ENCODE measurements around the gene MAEA.

MAEA gene

GRCh38 chr4:1260418-1261106 lies 29.1 kb upstream of the MAEA start:
- TF ChIP-seq CTCF (conservative IDR thresholded peaks at IDR 0.05; ENCODE audit: low read depth, low read length) = no peak
- H3K4me3 ChIP-seq (ENCODE audit: low read length) = no peak overlapping the region
- DNase-seq (ENCODE audit: low read depth) = no peak

GRCh38 chr4:1261107-1261928 lies 28.4 kb upstream of the MAEA start:
- H3K4me3 ChIP-seq (ENCODE audit: low read length) = no peak overlapping the region
- no peak for TF ChIP-seq CTCF (conservative IDR thresholded peaks at IDR 0.05; ENCODE audit: low read depth, low read length)
- no peak for DNase-seq (ENCODE audit: low read depth)

GRCh38 chr4:1264942-1265341 lies 24.7 kb upstream of the MAEA start:
- TF ChIP-seq CTCF (conservative IDR thresholded peaks at IDR 0.05; ENCODE audit: low read depth, low read length) = no peak
- H3K4me3 ChIP-seq (ENCODE audit: low read length) = no peak overlapping the region
- no peak for DNase-seq (ENCODE audit: low read depth)

- H3K4me3 ChIP-seq (ENCODE audit: low read length) = no peak overlapping the region
- no peak for DNase-seq (ENCODE audit: low read depth)
- no peak for TF ChIP-seq CTCF (conservative IDR thresholded peaks at IDR 0.05; ENCODE audit: low read depth, low read length)
These were observed 24.3 kb upstream of the MAEA start for GRCh38 chr4:1265351-1265750.

- no peak overlapping the region for H3K4me3 ChIP-seq (ENCODE audit: low read length)
- no peak for DNase-seq (ENCODE audit: low read depth)
- no peak for TF ChIP-seq CTCF (conservative IDR thresholded peaks at IDR 0.05; ENCODE audit: low read depth, low read length)
These were observed 22.6 kb upstream of the MAEA start for GRCh38 chr4:1266881-1267763.

- no peak overlapping the region for H3K4me3 ChIP-seq (ENCODE audit: low read length)
- no peak for DNase-seq (ENCODE audit: low read depth)
- no peak for TF ChIP-seq CTCF (conservative IDR thresholded peaks at IDR 0.05; ENCODE audit: low read depth, low read length)
These were observed 20.5 kb upstream of the MAEA start for GRCh38 chr4:1269209-1269608.
